Measurements from ENCODE around the gene FOXA2. TPM values are rescaled to one million over a fixed set of nuclear protein-coding genes. Genes with fewer than 3 reads are reported as not detected.
A peak's percentile ranks its signal among the peaks of the same experiment; 100 is the strongest.

Gene FOXA2
- total and polyA plus RNA-seq, 2 of the 13 experiments (the other 11 are each of a cell fraction or from before 2014, with no cell fraction given), result 8.8 to 12.2 TPM

DNA sequence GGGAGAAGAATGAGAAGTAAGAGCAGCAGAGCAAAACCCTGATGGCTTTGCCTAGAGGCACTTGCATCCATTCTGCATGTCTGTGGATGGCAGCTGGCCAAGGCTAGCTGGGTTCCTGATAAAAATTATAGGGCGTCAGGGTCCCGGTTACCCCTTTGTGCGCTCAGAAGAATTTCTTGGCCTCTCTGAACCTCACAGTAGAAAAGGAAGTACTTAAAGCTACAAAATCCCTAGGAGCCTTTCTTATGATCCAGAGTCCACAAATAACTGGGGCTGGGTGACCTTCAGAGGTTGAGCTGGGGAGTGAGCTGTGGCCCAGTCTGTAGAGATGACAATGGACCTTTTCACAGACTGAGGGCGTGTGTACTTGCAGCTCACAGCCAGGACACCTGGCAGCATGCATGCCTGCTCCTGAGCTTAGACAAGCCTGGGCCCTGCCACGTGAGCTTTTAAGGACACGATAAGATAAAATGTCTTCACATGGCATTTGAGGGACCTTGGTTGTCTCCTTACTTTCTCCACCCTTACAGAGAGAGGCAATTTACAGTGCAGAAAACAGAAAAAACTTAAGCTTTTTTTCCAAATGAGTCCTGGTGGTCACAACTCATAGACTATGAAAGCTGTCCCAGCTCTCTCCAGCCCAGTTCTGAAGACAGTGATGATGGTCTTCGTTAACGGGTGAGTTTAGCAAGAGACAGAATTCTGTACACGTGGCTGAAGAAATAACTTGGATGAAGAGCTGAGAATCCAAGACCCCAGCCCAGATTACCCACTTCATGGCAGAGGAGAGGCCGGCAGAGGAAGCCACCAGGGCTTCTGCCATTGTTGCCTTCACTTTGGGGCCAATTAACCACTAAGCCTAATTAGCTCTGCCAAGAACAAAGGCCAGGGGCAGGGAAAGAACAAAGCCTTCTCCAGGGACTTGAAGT, 50.3 kb downstream of the FOXA2 start (continued):
- TF ChIP-seq NFKBIZ (CRISPR knock-in tag; IDR thresholded peaks at IDR 0.05) (peak; percentile 90), ZBTB37 (CRISPR knock-in tag; IDR thresholded peaks at IDR 0.05) (peak; percentile 95; the same call in 1 of the 2 replicates), MAFK (conservative IDR thresholded peaks at IDR 0.05 in 1 of 2, IDR thresholded peaks at IDR 0.05 in 1 of 2; ENCODE audit: low read length in 2 of 2) (no peak), HOXA5 (CRISPR knock-in tag; IDR thresholded peaks at IDR 0.05) (peak; percentile 87), SP2 (CRISPR knock-in tag; IDR thresholded peaks at IDR 0.05) (0 out of 2 replicates have a peak, but pooled peaks have one; percentile 34), PHF21A (CRISPR knock-in tag; IDR thresholded peaks at IDR 0.05) (peak; percentile 99), ZBTB49 (CRISPR knock-in tag; IDR thresholded peaks at IDR 0.05; ENCODE audit: borderline replicate concordance) (peak; percentile 90; the same call in 1 of the 2 replicates), PBX3 (CRISPR knock-in tag; IDR thresholded peaks at IDR 0.05; ENCODE audit: borderline replicate concordance) (peak; percentile 81), SNRNP70 (IDR thresholded peaks at IDR 0.05; ENCODE audit: low read depth, low read length) (no peak), NFKB2 (CRISPR knock-in tag; IDR thresholded peaks at IDR 0.05; ENCODE audit: borderline replicate concordance) (peak; percentile 99), SRSF4 (IDR thresholded peaks at IDR 0.05; ENCODE audit: low read depth, low read length, poor library complexity, severe bottlenecking) (no peak), ZNF10 (CRISPR knock-in tag; IDR thresholded peaks at IDR 0.05; ENCODE audit: borderline replicate concordance, low read depth) (no peak), CREBL2 (CRISPR knock-in tag; IDR thresholded peaks at IDR 0.05; ENCODE audit: borderline replicate concordance) (peak; percentile 73), SMAD1 (CRISPR knock-in tag; IDR thresholded peaks at IDR 0.05; ENCODE audit: borderline replicate concordance, low read depth) (peak; percentile 88), NFE2 (CRISPR knock-in tag; IDR thresholded peaks at IDR 0.05) (0 out of 2 replicates have a peak, but pooled peaks have one; percentile 9), ZNF598 (CRISPR knock-in tag; IDR thresholded peaks at IDR 0.05; ENCODE audit: borderline replicate concordance) (peak; percentile 97; the same call in 1 of the 2 replicates), ZFP90 (CRISPR knock-in tag; IDR thresholded peaks at IDR 0.05; ENCODE audit: borderline replicate concordance) (peak; percentile 97)
- TF ChIP-seq, protein P1, sequence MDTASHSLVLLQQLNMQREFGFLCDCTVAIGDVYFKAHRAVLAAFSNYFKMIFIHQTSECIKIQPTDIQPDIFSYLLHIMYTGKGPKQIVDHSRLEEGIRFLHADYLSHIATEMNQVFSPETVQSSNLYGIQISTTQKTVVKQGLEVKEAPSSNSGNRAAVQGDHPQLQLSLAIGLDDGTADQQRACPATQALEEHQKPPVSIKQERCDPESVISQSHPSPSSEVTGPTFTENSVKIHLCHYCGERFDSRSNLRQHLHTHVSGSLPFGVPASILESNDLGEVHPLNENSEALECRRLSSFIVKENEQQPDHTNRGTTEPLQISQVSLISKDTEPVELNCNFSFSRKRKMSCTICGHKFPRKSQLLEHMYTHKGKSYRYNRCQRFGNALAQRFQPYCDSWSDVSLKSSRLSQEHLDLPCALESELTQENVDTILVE (CRISPR knock-in tag; IDR thresholded peaks at IDR 0.05), result peak; percentile 77; the same call in 1 of the 2 replicates
- TF ChIP-seq, protein P2, sequence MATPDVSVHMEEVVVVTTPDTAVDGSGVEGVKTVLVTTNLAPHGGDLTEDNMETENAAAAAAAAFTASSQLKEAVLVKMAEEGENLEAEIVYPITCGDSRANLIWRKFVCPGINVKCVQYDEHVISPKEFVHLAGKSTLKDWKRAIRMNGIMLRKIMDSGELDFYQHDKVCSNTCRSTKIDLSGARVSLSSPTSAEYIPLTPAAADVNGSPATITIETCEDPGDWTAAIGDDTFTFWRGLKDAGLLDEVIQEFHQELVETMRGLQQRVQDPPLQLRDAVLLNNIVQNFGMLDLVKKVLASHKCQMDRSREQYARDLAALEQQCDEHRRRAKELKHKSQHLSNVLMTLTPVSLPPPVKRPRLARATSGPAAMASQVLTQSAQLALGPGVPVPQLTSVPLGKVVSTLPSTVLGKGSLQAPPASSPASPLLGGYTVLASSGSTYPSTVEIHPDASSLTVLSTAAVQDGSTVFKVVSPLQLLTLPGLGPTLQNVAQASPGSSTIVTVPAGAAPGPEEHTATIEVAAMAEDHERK (CRISPR knock-in tag; IDR thresholded peaks at IDR 0.05; ENCODE audit: low read depth), result peak; percentile 65; the same call in 1 of the 2 replicates
